H9 (cell line): ENCODE measurements around the gene BORCS8. TPM values are rescaled to one million over a fixed set of nuclear protein-coding genes. Genes with fewer than 3 reads are reported as not detected.

ENCODE experiments used
- DNase-seq: peaks from one replicate; pipeline ENCODE4 v3.0.0-alpha.2; 2017
- H2AFZ ChIP-seq: one replicate; pipeline ENCODE4 v1.6.1; 2013; ENCODE audit warnings: mild to moderate bottlenecking, low read length, control low read depth, moderate library complexity
- H2AK5ac ChIP-seq: 2 replicates; pipeline ENCODE4 v1.6.1; 2013; ENCODE audit warnings: low read length, control low read depth, mixed read lengths; ENCODE audit not compliant: insufficient read length
- H2BK120ac ChIP-seq: one replicate; pipeline ENCODE4 v1.6.1; 2013; ENCODE audit warnings: low read depth, mild to moderate bottlenecking, low read length, control low read depth, inconsistent platforms; ENCODE audit not compliant: poor library complexity, severe bottlenecking
- H2BK12ac ChIP-seq: 2 replicates; pipeline ENCODE4 v1.6.1; 2013; ENCODE audit warnings: low read length, control low read depth, mixed read lengths, low read depth; ENCODE audit not compliant: insufficient read length
- H2BK15ac ChIP-seq: 2 replicates; pipeline ENCODE4 v1.6.1; 2013; ENCODE audit warnings: low read depth, low read length, control low read depth
- H2BK20ac ChIP-seq: one replicate; pipeline ENCODE4 v1.6.1; 2013; ENCODE audit warnings: low read depth, mild to moderate bottlenecking, low read length, control low read depth, inconsistent platforms; ENCODE audit not compliant: poor library complexity, severe bottlenecking
- H2BK5ac ChIP-seq: 2 replicates; pipeline ENCODE4 v1.6.1; 2013; ENCODE audit warnings: low read length, control low read depth, mixed read lengths; ENCODE audit not compliant: insufficient read length
- H3K14ac ChIP-seq: 2 replicates; pipeline ENCODE4 v1.6.1; 2013; ENCODE audit warnings: low read length, control low read depth; ENCODE audit not compliant: insufficient read depth
- H3K18ac ChIP-seq: 2 replicates; pipeline ENCODE4 v1.6.1; 2013; ENCODE audit warnings: low read depth, mild to moderate bottlenecking, mixed read lengths, low read length, control low read depth; ENCODE audit not compliant: insufficient read length
- H3K23ac ChIP-seq: 2 replicates; pipeline ENCODE4 v1.6.1; 2013; ENCODE audit warnings: low read length, control low read depth, mixed read lengths, low read depth; ENCODE audit not compliant: insufficient read length
- H3K23me2 ChIP-seq: 2 replicates; pipeline ENCODE4 v1.6.1; 2013; ENCODE audit warnings: low read depth, mild to moderate bottlenecking, mixed read lengths, low read length, control low read depth; ENCODE audit not compliant: insufficient read length, poor library complexity, severe bottlenecking
- H3K27ac ChIP-seq: 2 replicates; pipeline ENCODE4 v1.5.1; 2013; ENCODE audit warnings: low read length, control low read depth, mixed read lengths, low read depth; ENCODE audit not compliant: insufficient read length
- H3K27me3 ChIP-seq: 2 replicates; pipeline ENCODE4 v1.6.1; 2013; ENCODE audit warnings: low read length, control low read depth, inconsistent platforms; ENCODE audit not compliant: insufficient read depth
- H3K4ac ChIP-seq: 2 replicates; pipeline ENCODE4 v1.6.1; 2013; ENCODE audit warnings: low read depth, mild to moderate bottlenecking, control low read depth, inconsistent platforms, low read length, moderate library complexity
- H3K4me1 ChIP-seq: 2 replicates; pipeline ENCODE4 v1.6.1; 2013; ENCODE audit warnings: low read length, control low read depth, inconsistent platforms; ENCODE audit not compliant: insufficient read depth
- H3K4me2 ChIP-seq: 2 replicates; pipeline ENCODE4 v1.6.1; 2013; ENCODE audit warnings: low read length, control low read depth, mixed read lengths; ENCODE audit not compliant: insufficient read length, insufficient read depth
- H3K56ac ChIP-seq: 2 replicates; pipeline ENCODE4 v1.6.1; 2013; ENCODE audit warnings: low read depth, mild to moderate bottlenecking, mixed read lengths, low read length, control low read depth; ENCODE audit not compliant: insufficient read length
- H3K79me1 ChIP-seq: 2 replicates; pipeline ENCODE4 v1.6.1; 2013; ENCODE audit warnings: low read depth, mild to moderate bottlenecking, moderate library complexity, low read length, control low read depth, inconsistent platforms; ENCODE audit not compliant: insufficient read depth, poor library complexity, severe bottlenecking
- H3K79me2 ChIP-seq: 2 replicates; pipeline ENCODE4 v1.6.1; 2013; ENCODE audit warnings: low read length, control low read depth, inconsistent platforms; ENCODE audit not compliant: insufficient read depth
- H3K9ac ChIP-seq: 2 replicates; pipeline ENCODE4 v1.6.1; 2013; ENCODE audit warnings: low read length, control low read depth, mixed read lengths; ENCODE audit not compliant: insufficient read length; ENCODE audit errors: extremely low read depth
- H3K9me3 ChIP-seq: one replicate; pipeline ENCODE4 v1.6.1; 2013; ENCODE audit warnings: low read depth, low read length, inconsistent platforms; ENCODE audit not compliant: control insufficient read depth
- H3T11ph ChIP-seq: one replicate; pipeline ENCODE4 v1.6.1; 2013; ENCODE audit warnings: mild to moderate bottlenecking, low read length, control low read depth, inconsistent platforms
- H4K20me1 ChIP-seq: one replicate; pipeline ENCODE4 v1.6.1; 2013; ENCODE audit not compliant: control insufficient read depth, insufficient read length, insufficient read depth
- H4K5ac ChIP-seq: 2 replicates; pipeline ENCODE4 v1.6.1; 2013; ENCODE audit warnings: low read depth, mild to moderate bottlenecking, mixed read lengths, low read length, control low read depth; ENCODE audit not compliant: insufficient read length
- H4K8ac ChIP-seq: replicated peaks from 2 replicates; pipeline ENCODE4 v1.6.1; 2013; ENCODE audit warnings: low read length, control low read depth, mixed read lengths, low read depth; ENCODE audit not compliant: insufficient read length
- H4K91ac ChIP-seq: 2 replicates; pipeline ENCODE4 v1.6.1; 2013; ENCODE audit warnings: low read depth, mild to moderate bottlenecking, moderate library complexity, mixed read lengths, low read length, control low read depth; ENCODE audit not compliant: insufficient read length
- H3K27ac Mint-ChIP-seq, 3 experiments: 2 replicates in 2 of 3; 3 replicates in 1 of 3; pipeline ENCODE4 v1.8.0; 2020 to 2021; ENCODE audit warnings: mixed read lengths in 3 of 3, mild to moderate bottlenecking in 1 of 3, moderate library complexity in 1 of 3
- H3K27me3 Mint-ChIP-seq: 2 replicates; pipeline ENCODE4 v1.8.0; 2021; ENCODE audit warnings: low read depth, mild to moderate bottlenecking, moderate library complexity, mixed read lengths
- H3K36me3 Mint-ChIP-seq, 3 experiments: 2 replicates in 2 of 3; 3 replicates in 1 of 3; pipeline ENCODE4 v1.8.0; 2020 to 2021; ENCODE audit warnings: low read depth in 3 of 3, mixed read lengths in 3 of 3; ENCODE audit not compliant: insufficient read depth in 1 of 3
- H3K4me1 Mint-ChIP-seq, 2 experiments: 2 replicates each; pipeline ENCODE4 v1.8.0; 2020; ENCODE audit warnings: mixed read lengths in 2 of 2
- H3K4me3 Mint-ChIP-seq, 2 experiments: 2 replicates in 1 of 2; 3 replicates in 1 of 2; pipeline ENCODE4 v1.8.0; 2020 to 2021; ENCODE audit warnings: mild to moderate bottlenecking in 2 of 2, mixed read lengths in 2 of 2, moderate library complexity in 1 of 2
- H3K9me3 Mint-ChIP-seq, 2 experiments: 2 replicates in 1 of 2; 3 replicates in 1 of 2; pipeline ENCODE4 v1.8.0; 2020; ENCODE audit warnings: mild to moderate bottlenecking in 2 of 2, mixed read lengths in 2 of 2, moderate library complexity in 1 of 2
- WGBS: extraction: QIAGEN DNeasy Blood & Tissue Kit; methylation state at CpG from one replicate; pipeline ENCODE4 v1.1.7; 2013; ENCODE audit warnings: missing lambda C conversion rate, low lambda C conversion rate, mixed read lengths; ENCODE audit not compliant: insufficient read length; ENCODE audit errors: extremely low coverage; 5-methylcytosine and 5-hydroxymethylcytosine counted together
- total RNA-seq: library from RNA; stranded (reverse); gene quantifications from 2 replicates; pipeline ENCODE4 v1.2.1, GENCODE V29; 2021
- TF ChIP-seq, protein P1 (sequence below): fragments of 200-600 bp; sonication (generic); conservative IDR thresholded peaks from 3 replicates; pipeline ENCODE4 v1.8.0; 2021; ENCODE audit warnings: antibody characterized with exemption, mild to moderate bottlenecking

Gene BORCS8
- total RNA-seq, 1 experiment from 2014 or later: 20.4 TPM

DNA sequence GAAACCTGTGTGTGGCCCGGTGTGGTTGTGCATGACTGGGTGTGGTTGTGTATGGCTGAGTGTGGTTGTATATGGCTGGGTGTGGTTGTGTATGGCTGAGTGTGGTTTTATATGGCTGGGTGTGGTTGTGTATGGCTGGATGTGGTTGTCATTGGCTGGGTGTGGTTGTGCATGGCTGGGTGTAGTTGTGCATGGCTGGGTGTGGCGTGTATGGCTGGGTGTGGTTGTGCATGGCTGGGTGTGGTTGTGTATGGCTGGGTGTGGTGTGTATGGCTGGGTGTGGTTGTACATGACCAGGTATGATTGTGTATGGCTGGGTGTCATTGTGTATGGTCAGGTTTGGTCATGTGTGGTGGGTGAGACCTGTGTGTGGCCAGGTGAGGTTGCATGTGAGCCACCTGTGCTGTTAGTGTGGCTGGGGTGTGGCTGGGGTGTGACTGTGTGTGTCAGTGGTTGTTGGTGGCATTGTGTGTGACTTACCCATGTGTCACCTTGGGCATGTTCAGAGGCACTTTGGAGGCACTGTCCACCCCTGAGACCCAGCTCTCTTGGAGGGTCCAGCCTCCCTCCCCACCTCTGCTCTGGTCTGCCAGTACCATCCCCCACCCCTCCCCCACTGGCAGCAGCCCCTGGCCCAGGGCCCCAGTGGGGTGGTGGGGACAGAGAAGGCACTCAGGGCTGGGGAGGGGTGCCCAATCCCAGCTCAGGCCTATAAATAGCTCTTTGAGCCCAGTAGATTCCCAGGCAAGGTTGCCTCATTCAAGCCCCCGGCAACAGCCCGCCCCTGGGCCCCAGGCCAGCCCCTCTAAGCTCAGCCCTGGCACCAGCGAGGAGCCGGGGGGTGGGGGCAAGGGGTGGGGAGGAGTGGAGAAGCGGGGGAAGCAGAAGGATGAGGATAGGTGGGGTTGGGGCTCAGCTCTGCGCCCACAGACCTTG lies 16.0 kb upstream of the BORCS8 start:
- no CpG with 5 or more reads among the region's 8 CpGs for WGBS
- no peak overlapping the region; a peak in 1 of 5 replicates for H3K4me3 Mint-ChIP-seq
- no peak overlapping the region for H2AK5ac ChIP-seq
- H3K9me3 Mint-ChIP-seq: peaks cover 0 to 9% of the 10 kb centered on the region in 2 experiments; a peak in 3 of 5 replicates
- no peaks in the 10 kb centered on the region for H3K9me3 ChIP-seq
- no peak overlapping the region for H3T11ph ChIP-seq
- TF ChIP-seq, protein P1, sequence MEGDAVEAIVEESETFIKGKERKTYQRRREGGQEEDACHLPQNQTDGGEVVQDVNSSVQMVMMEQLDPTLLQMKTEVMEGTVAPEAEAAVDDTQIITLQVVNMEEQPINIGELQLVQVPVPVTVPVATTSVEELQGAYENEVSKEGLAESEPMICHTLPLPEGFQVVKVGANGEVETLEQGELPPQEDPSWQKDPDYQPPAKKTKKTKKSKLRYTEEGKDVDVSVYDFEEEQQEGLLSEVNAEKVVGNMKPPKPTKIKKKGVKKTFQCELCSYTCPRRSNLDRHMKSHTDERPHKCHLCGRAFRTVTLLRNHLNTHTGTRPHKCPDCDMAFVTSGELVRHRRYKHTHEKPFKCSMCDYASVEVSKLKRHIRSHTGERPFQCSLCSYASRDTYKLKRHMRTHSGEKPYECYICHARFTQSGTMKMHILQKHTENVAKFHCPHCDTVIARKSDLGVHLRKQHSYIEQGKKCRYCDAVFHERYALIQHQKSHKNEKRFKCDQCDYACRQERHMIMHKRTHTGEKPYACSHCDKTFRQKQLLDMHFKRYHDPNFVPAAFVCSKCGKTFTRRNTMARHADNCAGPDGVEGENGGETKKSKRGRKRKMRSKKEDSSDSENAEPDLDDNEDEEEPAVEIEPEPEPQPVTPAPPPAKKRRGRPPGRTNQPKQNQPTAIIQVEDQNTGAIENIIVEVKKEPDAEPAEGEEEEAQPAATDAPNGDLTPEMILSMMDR: no peak
- H3K27me3 ChIP-seq: peaks cover 39% of the 10 kb centered on the region; the same call in 1 of the 2 replicates
- no peaks in the 10 kb centered on the region for H3K79me1 ChIP-seq
- peaks cover 94% of the 10 kb centered on the region for H3K27me3 Mint-ChIP-seq
- H4K8ac ChIP-seq: no peak overlapping the region
- H3K56ac ChIP-seq: no peak overlapping the region
- H3K27ac Mint-ChIP-seq: no peak overlapping the region
- H3K18ac ChIP-seq: no peak overlapping the region
- no peak overlapping the region for H2BK12ac ChIP-seq
- H3K36me3 Mint-ChIP-seq: no peaks in the 10 kb centered on the region; a peak in 2 of 7 replicates
- no peak overlapping the region for H3K4me2 ChIP-seq
- H4K91ac ChIP-seq: no peak overlapping the region
- no peak overlapping the region for H2BK15ac ChIP-seq
- H3K23ac ChIP-seq: no peak overlapping the region
- H4K20me1 ChIP-seq: no peaks in the 10 kb centered on the region
- no peak overlapping the region for H3K27ac ChIP-seq
- H2BK120ac ChIP-seq: no peak overlapping the region
- H3K23me2 ChIP-seq: peaks cover 7% of the 10 kb centered on the region
- H3K9ac ChIP-seq: no peak overlapping the region
- H3K4ac ChIP-seq: no peak overlapping the region
- H3K4me1 ChIP-seq: no peaks in the 10 kb centered on the region
- no peak overlapping the region for H4K5ac ChIP-seq
- peaks cover 6 to 27% of the 10 kb centered on the region in 2 experiments for H3K4me1 Mint-ChIP-seq
- no peaks in the 10 kb centered on the region for H3K79me2 ChIP-seq
- no peak overlapping the region for H2BK20ac ChIP-seq
- H2AFZ ChIP-seq: no peak overlapping the region
- DNase-seq: no peak
- no peak overlapping the region for H2BK5ac ChIP-seq
- no peak overlapping the region for H3K14ac ChIP-seq
